ENCODE results near the gene SPANXN1.
"Not testable (repeated sequence)": the region's sequence is repeated elsewhere in the genome, so short reads cannot be mapped to it uniquely, and the experiment has no call there.

The SPANXN1 gene

GRCh38 chrX:145247203-145247602 lies at the start of gene SPANXN1:
TSS of gene SPANXN1 (plus strand) at chrX:145247503. CDS start at chrX:145247587, 84 bp downstream.
- DNase-seq (ENCODE audit: low read depth in 1 of 2, low spot score in 1 of 2) = not testable (repeated sequence)

- no peak for DNase-seq (ENCODE audit: low read depth in 1 of 2, low spot score in 1 of 2)
Observed at GRCh38 chrX:145199078-145199477, 48.2 kb upstream of the SPANXN1 start.

DNA sequence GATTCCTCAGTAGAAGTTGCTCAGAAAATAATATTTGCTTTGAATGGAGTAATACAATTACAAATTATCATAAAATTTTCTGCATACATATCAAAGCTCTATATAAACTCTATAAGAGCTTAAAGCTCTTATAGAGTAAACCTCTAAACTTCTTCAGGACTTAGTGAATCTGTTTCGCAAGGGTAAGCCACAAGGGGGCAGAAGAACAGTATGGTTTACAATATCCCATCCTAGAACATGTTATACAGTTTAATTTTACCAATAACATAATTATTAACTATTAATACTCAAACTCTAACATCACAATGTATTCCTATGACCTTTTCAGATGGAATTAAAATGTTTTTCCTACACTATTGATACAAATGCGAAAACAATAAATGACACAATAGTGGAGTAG lies 33.8 kb upstream of the SPANXN1 start:
- no peak for DNase-seq (ENCODE audit: low read depth in 1 of 2, low spot score in 1 of 2)

DNA sequence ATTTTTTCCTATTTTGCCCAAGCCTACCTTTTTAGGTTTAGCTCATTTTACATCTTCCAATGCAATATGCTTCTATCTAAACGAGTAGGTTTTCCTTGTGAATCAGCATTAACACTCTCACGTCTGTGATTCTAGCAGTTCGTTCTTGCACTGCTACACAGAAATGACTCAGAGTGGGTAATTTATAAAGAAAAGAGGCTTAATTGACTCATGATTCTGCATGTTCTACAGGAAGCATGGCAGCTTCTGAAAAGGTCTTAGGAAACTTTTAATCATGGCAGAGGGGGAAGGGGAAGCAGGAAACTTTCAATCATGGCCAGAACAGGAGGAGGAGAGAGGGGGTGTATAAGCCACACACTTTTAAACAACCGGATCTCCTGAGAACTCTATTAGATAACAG lies 44.9 kb downstream of the SPANXN1 start:
- no peak for DNase-seq (ENCODE audit: low read depth in 1 of 2, low spot score in 1 of 2)

Data from activated T-helper 1 cell treated with anti-CD3 and anti-CD28 coated beads, Interleukin-2, amount 50 U/mL, for 16 hours (primary cell).